Large intestine (tissue), 3 donors: ENCODE data around the gene GPR160. TPM values are rescaled to one million over a fixed set of nuclear protein-coding genes. Genes with fewer than 3 reads are reported as not detected.

Experiments
- DNase-seq, 2 donors: peaks; one replicate each; pipeline versions ENCODE4 v3.0.0 to v3.0.0-alpha.2; 2013
- H3K27ac ChIP-seq: one replicate; pipeline ENCODE4 v1.5.1; 2013; ENCODE audit warnings: low read length
- H3K27me3 ChIP-seq: 2 replicates; pipeline ENCODE4 v1.6.1; 2013; ENCODE audit warnings: low read length; ENCODE audit not compliant: control insufficient read depth, insufficient read depth
- H3K36me3 ChIP-seq: 2 replicates; pipeline ENCODE4 v1.6.1; 2013; ENCODE audit warnings: low read length; ENCODE audit not compliant: control insufficient read depth, insufficient read depth
- H3K4me1 ChIP-seq: one replicate; pipeline ENCODE4 v1.6.1; 2013; ENCODE audit warnings: low read length; ENCODE audit not compliant: control insufficient read depth, insufficient read depth
- H3K4me3 ChIP-seq: one replicate; pipeline ENCODE4 v1.5.1; 2013; ENCODE audit warnings: low read length
- H3K9me3 ChIP-seq: one replicate; pipeline ENCODE4 v1.6.1; 2013; ENCODE audit warnings: mild to moderate bottlenecking, low read depth, low read length, moderate library complexity; ENCODE audit not compliant: control insufficient read depth
- WGBS: methylation state at CpG from one replicate; pipeline ENCODE4 v1.1.5; 2013; ENCODE audit warnings: low lambda C conversion rate; ENCODE audit not compliant: insufficient coverage; 5-methylcytosine and 5-hydroxymethylcytosine counted together
- polyA plus RNA-seq: library from polyadenylated mRNA; unstranded; fragments of 120-200 nt; gene quantifications from one replicate; pipeline ENCODE4 v1.2.1, GENCODE V29; 2013

Gene GPR160
- polyA plus RNA-seq, 1 donor: 169 TPM

DNA sequence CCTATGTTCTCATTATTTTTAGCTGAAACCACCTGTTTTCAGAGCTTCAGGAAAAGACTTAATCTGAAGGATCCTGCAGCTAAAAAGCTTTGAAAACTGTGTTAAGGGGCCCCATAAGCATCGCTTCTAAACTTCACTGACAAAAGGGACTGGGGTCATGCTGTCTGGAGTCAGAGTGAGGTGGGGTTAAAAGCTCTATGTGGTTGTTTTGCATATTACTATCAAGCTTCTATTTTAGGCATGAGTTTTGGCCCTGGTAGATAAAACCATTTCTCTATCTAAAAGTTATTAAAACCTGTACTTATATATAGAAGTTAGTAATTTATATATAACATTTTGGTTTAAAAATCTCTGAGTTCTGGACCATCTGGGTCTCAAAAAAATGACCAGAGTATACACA lies 45.5 kb downstream of the GPR160 start:
- no CpG with 5 or more reads among the region's 1 CpG for WGBS
- peaks cover 30% of the 10 kb centered on the region for H3K36me3 ChIP-seq
- H3K4me3 ChIP-seq: no peak overlapping the region
- H3K9me3 ChIP-seq: no peaks in the 10 kb centered on the region
- DNase-seq: no peak
- H3K27ac ChIP-seq: no peak overlapping the region
- H3K4me1 ChIP-seq: peaks cover 23% of the 10 kb centered on the region
- no peaks in the 10 kb centered on the region for H3K27me3 ChIP-seq

GRCh38 chr3:170085396-170085795 lies 47.6 kb downstream of the GPR160 start:
- 100% methylated on average over 2 of the region's 6 CpGs for WGBS

GRCh38 chr3:170089862-170090600 lies 52.2 kb downstream of the GPR160 start:
- Histone ChIP-seq H3K4me1 (no peaks in the 10 kb centered on the region), H3K36me3 (peaks cover 20% of the 10 kb centered on the region), H3K4me3 (no peak overlapping the region), H3K27ac (no peak overlapping the region), H3K9me3 (no peaks in the 10 kb centered on the region), H3K27me3 (no peaks in the 10 kb centered on the region)
- no CpG with 5 or more reads among the region's 3 CpGs for WGBS
- DNase-seq: no peak

More at GRCh38 chr3:170085396-170085795, 47.6 kb downstream of the GPR160 start:
- H3K4me1 ChIP-seq: peaks cover 4% of the 10 kb centered on the region
- peaks cover 29% of the 10 kb centered on the region for H3K36me3 ChIP-seq
- no peak for DNase-seq
- H3K27me3 ChIP-seq: no peaks in the 10 kb centered on the region
- no peak overlapping the region for H3K27ac ChIP-seq
- no peaks in the 10 kb centered on the region for H3K9me3 ChIP-seq
- H3K4me3 ChIP-seq: no peak overlapping the region

GRCh38 chr3:170090601-170090981 lies 52.8 kb downstream of the GPR160 start:
- DNase-seq: no peak
- no peaks in the 10 kb centered on the region for H3K4me1 ChIP-seq
- no peak overlapping the region for H3K27ac ChIP-seq
- no peaks in the 10 kb centered on the region for H3K27me3 ChIP-seq
- H3K4me3 ChIP-seq: no peak overlapping the region
- H3K36me3 ChIP-seq: peaks cover 16% of the 10 kb centered on the region
- no peaks in the 10 kb centered on the region for H3K9me3 ChIP-seq

DNA sequence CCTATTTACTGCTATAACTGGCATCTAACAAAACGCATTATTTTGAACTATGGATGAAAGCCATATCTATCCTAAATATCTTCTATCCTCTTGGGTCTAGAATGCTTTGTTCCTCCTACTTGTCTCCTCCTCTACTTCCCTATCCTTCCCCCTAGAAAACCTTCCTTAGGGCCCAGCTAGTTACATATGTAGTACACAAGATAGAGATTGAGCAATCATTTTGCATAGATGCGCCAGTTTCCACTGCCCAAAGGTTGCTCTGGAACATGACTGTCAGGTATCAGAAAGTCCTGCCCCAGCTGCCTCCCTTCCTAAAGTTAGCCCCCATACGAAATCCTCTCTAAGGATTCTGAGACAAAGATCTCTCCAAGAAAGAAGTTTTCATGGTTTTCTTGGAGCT lies 55.1 kb downstream of the GPR160 start:
- H3K27ac ChIP-seq: peak overlapping the region; percentile 50
- no CpG with 5 or more reads among the region's 3 CpGs for WGBS
- DNase-seq: peak in 1 of 2 donors; percentile 46
- H3K4me3 ChIP-seq: no peak overlapping the region
- H3K4me1 ChIP-seq: no peaks in the 10 kb centered on the region
- no peaks in the 10 kb centered on the region for H3K27me3 ChIP-seq
- no peaks in the 10 kb centered on the region for H3K9me3 ChIP-seq
- peaks cover 19% of the 10 kb centered on the region for H3K36me3 ChIP-seq

DNA sequence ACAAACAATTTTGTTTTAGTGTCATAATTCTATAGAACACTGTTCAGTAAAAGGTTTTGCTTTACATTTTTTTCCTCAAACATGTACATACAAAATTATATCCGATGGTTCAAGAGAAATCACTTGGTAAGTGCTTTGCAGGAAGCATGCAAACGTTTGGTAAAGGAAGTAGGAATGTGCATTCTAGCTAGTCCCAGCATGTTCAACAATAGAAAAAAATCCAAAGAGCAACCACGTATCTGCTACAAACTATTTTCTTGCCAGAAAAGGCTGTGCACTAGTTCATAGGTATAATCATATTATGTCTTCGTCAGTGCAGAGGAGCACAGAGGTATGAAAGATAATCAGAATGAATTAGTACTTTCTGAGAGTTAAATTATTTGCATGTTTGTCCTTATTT lies 58.0 kb downstream of the GPR160 start:
- no peak overlapping the region for H3K4me3 ChIP-seq
- no peak for DNase-seq
- no peak overlapping the region for H3K27ac ChIP-seq
- peaks cover 29% of the 10 kb centered on the region for H3K36me3 ChIP-seq
- H3K9me3 ChIP-seq: no peaks in the 10 kb centered on the region
- no peaks in the 10 kb centered on the region for H3K4me1 ChIP-seq
- 86% methylated on average over 1 of the region's 4 CpGs for WGBS
- no peaks in the 10 kb centered on the region for H3K27me3 ChIP-seq

DNA sequence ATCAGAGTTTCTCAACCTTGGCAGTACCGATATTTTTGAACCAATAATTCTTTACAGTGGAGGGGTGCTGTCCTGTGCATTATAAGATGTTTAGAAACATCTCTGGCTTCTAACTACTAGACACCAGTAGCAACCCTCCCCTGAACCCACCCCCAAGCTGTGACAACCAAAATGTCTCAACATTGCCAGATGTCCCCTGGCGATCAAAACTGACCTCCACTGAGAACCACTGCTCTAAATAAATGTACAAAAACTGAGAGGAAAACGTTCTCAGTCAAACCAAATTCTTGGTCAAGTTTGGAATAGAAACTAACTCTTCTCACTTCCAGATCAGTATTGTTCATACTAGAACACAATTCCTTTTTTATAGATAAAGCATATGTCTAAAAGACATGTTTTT lies 58.5 kb downstream of the GPR160 start:
- WGBS: 93% methylated on average over 2 of the region's 3 CpGs
- peaks cover 33% of the 10 kb centered on the region for H3K36me3 ChIP-seq
- no peak overlapping the region for H3K27ac ChIP-seq

DNA sequence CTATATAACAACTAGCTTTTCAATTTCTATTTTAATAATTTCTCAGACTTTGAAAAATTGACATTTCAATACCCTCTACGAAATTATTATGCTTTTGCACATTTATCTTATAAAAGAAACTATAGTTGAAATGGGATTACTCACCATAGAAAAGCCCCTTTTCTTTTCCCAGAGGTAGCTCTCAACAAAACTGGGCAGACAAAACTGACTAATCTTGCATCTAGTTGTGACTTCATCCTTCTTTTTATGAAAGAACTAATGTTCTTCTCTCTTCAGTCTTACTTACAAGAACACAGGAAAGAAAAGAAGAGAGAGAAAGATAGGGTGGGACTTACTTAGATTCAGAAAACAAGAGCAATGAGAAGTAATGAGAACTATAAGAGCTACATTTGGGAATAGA lies 61.0 kb downstream of the GPR160 start:
- WGBS: 100% methylated on average over 1 of the region's 1 CpG
- H3K27ac ChIP-seq: no peak overlapping the region
- no peaks in the 10 kb centered on the region for H3K27me3 ChIP-seq
- no peak for DNase-seq
- no peaks in the 10 kb centered on the region for H3K4me1 ChIP-seq
- no peaks in the 10 kb centered on the region for H3K9me3 ChIP-seq
- H3K36me3 ChIP-seq: peaks cover 45% of the 10 kb centered on the region
- H3K4me3 ChIP-seq: no peak overlapping the region

More for the DNA sequence above, 58.5 kb downstream of the GPR160 start:
- H3K27me3 ChIP-seq: no peaks in the 10 kb centered on the region
- DNase-seq: no peak
- no peaks in the 10 kb centered on the region for H3K4me1 ChIP-seq
- H3K9me3 ChIP-seq: no peaks in the 10 kb centered on the region
- H3K4me3 ChIP-seq: no peak overlapping the region

GRCh38 chr3:170100944-170101343 lies 63.1 kb downstream of the GPR160 start:
- Histone ChIP-seq H3K9me3 (no peaks in the 10 kb centered on the region), H3K27ac (no peak overlapping the region), H3K36me3 (peaks cover 42% of the 10 kb centered on the region), H3K4me1 (no peaks in the 10 kb centered on the region), H3K27me3 (no peaks in the 10 kb centered on the region), H3K4me3 (no peak overlapping the region)
- no peak for DNase-seq
- WGBS: 86% methylated on average over 1 of the region's 1 CpG

DNA sequence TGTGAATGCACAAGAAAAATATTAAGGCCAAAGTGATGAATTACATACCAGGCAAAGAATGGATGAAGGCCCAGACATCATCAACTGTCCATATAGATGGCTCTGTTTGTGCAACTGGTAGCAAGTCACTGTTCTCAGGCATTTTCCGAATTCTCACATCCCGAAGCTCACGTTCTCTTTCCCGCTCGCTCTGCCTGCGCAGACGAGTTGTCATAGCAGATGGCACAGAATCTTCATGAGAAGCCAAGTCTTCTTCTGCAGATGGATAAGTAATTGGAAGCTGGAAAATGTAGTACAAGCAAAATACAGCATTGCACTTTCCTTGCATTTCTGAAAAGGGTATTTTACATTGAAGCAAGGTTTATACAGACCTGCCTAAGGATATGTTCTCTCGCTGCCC lies 64.6 kb downstream of the GPR160 start:
- no peak for DNase-seq
- no CpG with 5 or more reads among the region's 8 CpGs for WGBS
- no peaks in the 10 kb centered on the region for H3K27me3 ChIP-seq

GRCh38 chr3:170107941-170108340 lies 70.1 kb downstream of the GPR160 start:
- Histone ChIP-seq H3K4me3 (no peak overlapping the region), H3K27ac (no peak overlapping the region), H3K27me3 (no peaks in the 10 kb centered on the region), H3K4me1 (no peaks in the 10 kb centered on the region), H3K9me3 (no peaks in the 10 kb centered on the region), H3K36me3 (peaks cover 19% of the 10 kb centered on the region)
- 100% methylated on average over 1 of the region's 1 CpG for WGBS
- no peak for DNase-seq

More for the DNA sequence above, 64.6 kb downstream of the GPR160 start:
- Histone ChIP-seq H3K4me1 (no peaks in the 10 kb centered on the region), H3K27ac (no peak overlapping the region), H3K4me3 (no peak overlapping the region), H3K36me3 (peaks cover 35% of the 10 kb centered on the region), H3K9me3 (no peaks in the 10 kb centered on the region)
